ENCODE data around the gene KREMEN1.

GRCh38 chr22:29061773-29062172 lies 11.1 kb upstream of the KREMEN1 start, which contains the start of gene C22orf31:
- TF ChIP-seq NFIC (IDR thresholded peaks at IDR 0.05; ENCODE audit: low read depth, low read length) = no peak
- TF ChIP-seq PAX5 (IDR thresholded peaks at IDR 0.05; ENCODE audit: borderline replicate concordance, low read depth, low read length) = no peak
- no peak for TF ChIP-seq MAX (IDR thresholded peaks at IDR 0.05; ENCODE audit: low read depth, low read length)
- TF ChIP-seq SIN3A (IDR thresholded peaks at IDR 0.05; ENCODE audit: low read depth, low read length) = no peak
- no peak for TF ChIP-seq YY1 (IDR thresholded peaks at IDR 0.05; ENCODE audit: low read depth, low read length)
- TF ChIP-seq EP300 (IDR thresholded peaks at IDR 0.05; ENCODE audit: borderline replicate concordance in 1 of 2, control insufficient read depth in 1 of 2, low read depth in 2 of 2, low read length in 2 of 2) = no peak
- TF ChIP-seq NRF1 (conservative IDR thresholded peaks at IDR 0.05; ENCODE audit: low read depth, low read length) = no peak
- TF ChIP-seq POLR2AphosphoS2 (IDR thresholded peaks at IDR 0.05; ENCODE audit: low read depth, low read length) = no peak
- no peak for TF ChIP-seq E2F4 (IDR thresholded peaks at IDR 0.05; ENCODE audit: low read depth, low read length)
